HepG2 (cell line): ENCODE data around the gene RTN4RL2. TPM values are rescaled to one million over a fixed set of nuclear protein-coding genes. Genes with fewer than 3 reads are reported as not detected.
A peak's percentile ranks its signal among the peaks of the same experiment; 100 is the strongest.

Source experiments
- AKAP8 ChIP-seq: sonication (generic); formaldehyde crosslinking; IDR thresholded peaks from 2 replicates; pipeline ENCODE4 v1.5.1; 2020; ENCODE audit warnings: mild to moderate bottlenecking, missing genetic modification reagents
- ERF ChIP-seq: IDR thresholded peaks from 2 replicates; pipeline ENCODE4 v1.6.1; 2018; ENCODE audit warnings: missing biosample characterization, missing genetic modification reagents
- GABPB1 ChIP-seq: IDR thresholded peaks from 2 replicates; pipeline ENCODE4 v1.6.1; 2016; ENCODE audit warnings: mild to moderate bottlenecking, missing genetic modification reagents, moderate library complexity, missing compliant biosample characterization
- IKZF4 ChIP-seq: sonication (generic); formaldehyde crosslinking; IDR thresholded peaks from 2 replicates; pipeline ENCODE4 v1.5.1; 2020; ENCODE audit warnings: borderline replicate concordance, mild to moderate bottlenecking, low read depth, missing genetic modification reagents; ENCODE audit errors: not compliant biosample characterization
- KLF16 ChIP-seq, 2 experiments: sonication (generic) in 1 of 2; formaldehyde crosslinking in 1 of 2; IDR thresholded peaks; 2 replicates each; pipeline versions ENCODE4 v1.6.1 to v1.8.0; 2016 to 2023; ENCODE audit warnings: missing genetic modification reagents in 2 of 2, missing compliant biosample characterization in 1 of 2
- NR2C2 ChIP-seq: sonication (generic); formaldehyde crosslinking; IDR thresholded peaks from 2 replicates; pipeline ENCODE4 v1.4.0; 2020; ENCODE audit warnings: missing genetic modification reagents, mild to moderate bottlenecking, moderate library complexity, borderline replicate concordance
- PRDM10 ChIP-seq: sonication (generic); formaldehyde crosslinking; IDR thresholded peaks from 2 replicates; pipeline ENCODE4 v1.4.0; 2020; ENCODE audit warnings: low read depth, missing genetic modification reagents
- RARA ChIP-seq: IDR thresholded peaks from 2 replicates; pipeline ENCODE4 v1.6.1; 2016; ENCODE audit warnings: missing genetic modification reagents, missing compliant biosample characterization
- SIX4 ChIP-seq: sonication (generic); formaldehyde crosslinking; IDR thresholded peaks from 2 replicates; pipeline ENCODE4 v1.4.0; 2020; ENCODE audit warnings: missing genetic modification reagents
- SNAPC5 ChIP-seq: sonication (generic); formaldehyde crosslinking; IDR thresholded peaks from 2 replicates; pipeline ENCODE4 v1.8.1; 2023; ENCODE audit warnings: mild to moderate bottlenecking, missing genetic modification reagents, borderline replicate concordance
- TSC22D2 ChIP-seq: sonication (generic); formaldehyde crosslinking; IDR thresholded peaks from 2 replicates; pipeline ENCODE4 v1.5.1; 2020; ENCODE audit warnings: missing genetic modification reagents, mild to moderate bottlenecking, borderline replicate concordance
- ZFP36L2 ChIP-seq: sonication (generic); formaldehyde crosslinking; IDR thresholded peaks from 2 replicates; pipeline ENCODE4 v1.4.0; 2020; ENCODE audit warnings: missing genetic modification reagents
- ZKSCAN8 ChIP-seq: IDR thresholded peaks from 2 replicates; pipeline ENCODE4 v1.6.1; 2016; ENCODE audit warnings: borderline replicate concordance, missing genetic modification reagents, missing compliant biosample characterization
- ZNF331 ChIP-seq: sonication (generic); formaldehyde crosslinking; IDR thresholded peaks from 2 replicates; pipeline ENCODE4 v1.4.0; 2020; ENCODE audit warnings: missing genetic modification reagents
- ZNF354B ChIP-seq: sonication (generic); formaldehyde crosslinking; IDR thresholded peaks from 2 replicates; pipeline ENCODE4 v1.8.0; 2022; ENCODE audit warnings: mild to moderate bottlenecking, missing genetic modification reagents
- ZNF678 ChIP-seq: sonication (generic); formaldehyde crosslinking; IDR thresholded peaks from 2 replicates; pipeline ENCODE4 v1.4.0; 2020; ENCODE audit warnings: mild to moderate bottlenecking, missing genetic modification reagents
- ZNF788 ChIP-seq: sonication (generic); formaldehyde crosslinking; IDR thresholded peaks from 2 replicates; pipeline ENCODE4 v1.5.0; 2020; ENCODE audit warnings: mild to moderate bottlenecking, missing genetic modification reagents, borderline replicate concordance
- polyA plus RNA-seq, 8 experiments: library from polyadenylated mRNA; depleted of rRNA in 3 of 8; stranded (reverse) in 7 of 8; unstranded in 1 of 8; fragments of >200 nt; fragmentation: Illumina TruSeq in 4 of 8; extraction: Trizol in 4 of 8; gene quantifications; 2 replicates each; pipeline versions ENCODE4 v1.2.1 to v1.2.3, GENCODE V29; 2011 to 2016; ENCODE audit warnings: low read depth in 4 of 8, missing spikeins in 1 of 8, mixed read lengths in 1 of 8; ENCODE audit not compliant: insufficient read depth in 1 of 8
- total RNA-seq, 5 experiments: library from RNA; depleted of rRNA; stranded (reverse); fragments of >200 nt; fragmentation: Illumina TruSeq; extraction: Trizol; gene quantifications; 2 replicates each; pipeline ENCODE4 v1.2.3, GENCODE V29; 2016; ENCODE audit warnings: low read depth in 1 of 5
- TF ChIP-seq, protein P1 (sequence below): sonication (generic); formaldehyde crosslinking; conservative IDR thresholded peaks from 2 replicates; pipeline ENCODE4 v1.4.0; 2020; ENCODE audit warnings: mild to moderate bottlenecking, missing genetic modification reagents, moderate library complexity
- TF ChIP-seq, protein P2 (sequence below): sonication (generic); formaldehyde crosslinking; IDR thresholded peaks from 2 replicates; pipeline ENCODE4 v1.4.0; 2020; ENCODE audit warnings: missing genetic modification reagents

The RTN4RL2 gene
- total and polyA plus RNA-seq, 2 of the 13 experiments (the other 11 are each of a cell fraction or from before 2014, with no cell fraction given), result 1.3 to 4.3 TPM

GRCh38 chr11:57493507-57494503 is 33.5 kb downstream of the RTN4RL2 start (continued):
- TF ChIP-seq PRDM10 (CRISPR knock-in tag) (0 out of 2 replicates have a peak, but pooled peaks have one; percentile 20), ZFP36L2 (no peak), ZNF331 (CRISPR knock-in tag) (peak; percentile 45; the same call in 1 of the 2 replicates), RARA (0 out of 2 replicates have a peak, but pooled peaks have one; percentile 15), TSC22D2 (CRISPR knock-in tag) (0 out of 2 replicates have a peak, but pooled peaks have one; percentile 23), ZNF788 (CRISPR knock-in tag) (peak; percentile 55; the same call in 1 of the 2 replicates), NR2C2 (CRISPR knock-in tag) (peak; percentile 50; the same call in 1 of the 2 replicates), AKAP8 (CRISPR knock-in tag) (no peak), GABPB1 (CRISPR knock-in tag) (peak; percentile 54), KLF16 (CRISPR knock-in tag; IDR thresholded peaks at IDR 0.05) (peak in 1 of 2 experiments; percentile 65; a peak in 1 of 4 replicates), SIX4 (CRISPR knock-in tag) (no peak), IKZF4 (CRISPR knock-in tag) (peak; percentile 40), ZKSCAN8 (CRISPR knock-in tag) (0 out of 2 replicates have a peak, but pooled peaks have one; percentile 32), ERF (CRISPR knock-in tag) (peak; percentile 55; the same call in 1 of the 2 replicates), SNAPC5 (CRISPR knock-in tag) (no peak), ZNF354B (CRISPR knock-in tag) (no peak), ZNF678 (CRISPR knock-in tag) (no peak)
- TF ChIP-seq, protein P1, sequence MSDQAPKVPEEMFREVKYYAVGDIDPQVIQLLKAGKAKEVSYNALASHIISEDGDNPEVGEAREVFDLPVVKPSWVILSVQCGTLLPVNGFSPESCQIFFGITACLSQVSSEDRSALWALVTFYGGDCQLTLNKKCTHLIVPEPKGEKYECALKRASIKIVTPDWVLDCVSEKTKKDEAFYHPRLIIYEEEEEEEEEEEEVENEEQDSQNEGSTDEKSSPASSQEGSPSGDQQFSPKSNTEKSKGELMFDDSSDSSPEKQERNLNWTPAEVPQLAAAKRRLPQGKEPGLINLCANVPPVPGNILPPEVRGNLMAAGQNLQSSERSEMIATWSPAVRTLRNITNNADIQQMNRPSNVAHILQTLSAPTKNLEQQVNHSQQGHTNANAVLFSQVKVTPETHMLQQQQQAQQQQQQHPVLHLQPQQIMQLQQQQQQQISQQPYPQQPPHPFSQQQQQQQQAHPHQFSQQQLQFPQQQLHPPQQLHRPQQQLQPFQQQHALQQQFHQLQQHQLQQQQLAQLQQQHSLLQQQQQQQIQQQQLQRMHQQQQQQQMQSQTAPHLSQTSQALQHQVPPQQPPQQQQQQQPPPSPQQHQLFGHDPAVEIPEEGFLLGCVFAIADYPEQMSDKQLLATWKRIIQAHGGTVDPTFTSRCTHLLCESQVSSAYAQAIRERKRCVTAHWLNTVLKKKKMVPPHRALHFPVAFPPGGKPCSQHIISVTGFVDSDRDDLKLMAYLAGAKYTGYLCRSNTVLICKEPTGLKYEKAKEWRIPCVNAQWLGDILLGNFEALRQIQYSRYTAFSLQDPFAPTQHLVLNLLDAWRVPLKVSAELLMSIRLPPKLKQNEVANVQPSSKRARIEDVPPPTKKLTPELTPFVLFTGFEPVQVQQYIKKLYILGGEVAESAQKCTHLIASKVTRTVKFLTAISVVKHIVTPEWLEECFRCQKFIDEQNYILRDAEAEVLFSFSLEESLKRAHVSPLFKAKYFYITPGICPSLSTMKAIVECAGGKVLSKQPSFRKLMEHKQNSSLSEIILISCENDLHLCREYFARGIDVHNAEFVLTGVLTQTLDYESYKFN (CRISPR knock-in tag), result peak; percentile 38; the same call in 1 of the 2 replicates
- TF ChIP-seq, protein P2, sequence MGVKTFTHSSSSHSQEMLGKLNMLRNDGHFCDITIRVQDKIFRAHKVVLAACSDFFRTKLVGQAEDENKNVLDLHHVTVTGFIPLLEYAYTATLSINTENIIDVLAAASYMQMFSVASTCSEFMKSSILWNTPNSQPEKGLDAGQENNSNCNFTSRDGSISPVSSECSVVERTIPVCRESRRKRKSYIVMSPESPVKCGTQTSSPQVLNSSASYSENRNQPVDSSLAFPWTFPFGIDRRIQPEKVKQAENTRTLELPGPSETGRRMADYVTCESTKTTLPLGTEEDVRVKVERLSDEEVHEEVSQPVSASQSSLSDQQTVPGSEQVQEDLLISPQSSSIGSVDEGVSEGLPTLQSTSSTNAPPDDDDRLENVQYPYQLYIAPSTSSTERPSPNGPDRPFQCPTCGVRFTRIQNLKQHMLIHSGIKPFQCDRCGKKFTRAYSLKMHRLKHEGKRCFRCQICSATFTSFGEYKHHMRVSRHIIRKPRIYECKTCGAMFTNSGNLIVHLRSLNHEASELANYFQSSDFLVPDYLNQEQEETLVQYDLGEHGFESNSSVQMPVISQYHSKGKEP, result no peak
